B cell (primary cell): ENCODE results near the gene DHDH. TPM values are rescaled to one million over a fixed set of nuclear protein-coding genes. Genes with fewer than 3 reads are reported as not detected.

ENCODE experiments used
- ATAC-seq: fragments of 200-7000 bp; cut with Tn5 transposase; one replicate; pipeline ENCODE4 v1.10.0; 2021; ENCODE audit warnings: low read depth, mild to moderate bottlenecking, moderate number of reproducible peaks, moderate library complexity
- CTCF ChIA-PET: fragments of 350-600 bp; sonication (Branson Sonifier 250); formaldehyde crosslinking; loops from one replicate; lab custom pipeline; 2021; ENCODE audit warnings: antibody characterized with exemption, inconsistent platforms; lab: Charles Lee
- POLR2A ChIA-PET: fragments of 350-600 bp; sonication (Branson Sonifier 250); formaldehyde crosslinking; loops from one replicate; lab custom pipeline; 2021; ENCODE audit warnings: antibody characterized with exemption; lab: Charles Lee
- DNase-seq: peaks from one replicate; pipeline ENCODE4 v3.0.0; 2013
- H2AFZ ChIP-seq: 2 replicates; pipeline ENCODE4 v1.6.1; 2012; ENCODE audit warnings: mild to moderate bottlenecking, low read depth, low read length; ENCODE audit not compliant: insufficient read depth, poor library complexity, severe bottlenecking
- H3K27ac ChIP-seq, 2 donors: 1 replicate in 1 of 2; 2 replicates in 1 of 2; pipeline ENCODE4 v1.5.1; 2012 to 2013; ENCODE audit warnings: low read length in 2 of 2, mild to moderate bottlenecking in 2 of 2, moderate library complexity in 1 of 2
- H3K27me3 ChIP-seq, 4 experiments: fragments of 200-600 bp in 1 of 4; sonication (generic) in 1 of 4; replicated peaks in 1 of 4; 1 replicate in 2 of 4; 2 replicates in 2 of 4; pipeline versions ENCODE4 v1.6.1 to v1.7.0; 2013 to 2016; ENCODE audit warnings: low read length in 3 of 4, mild to moderate bottlenecking in 2 of 4, mixed read lengths in 1 of 4, moderate library complexity in 1 of 4; ENCODE audit not compliant: insufficient read depth in 4 of 4, control insufficient read depth in 3 of 4; ENCODE audit errors: control extremely low read depth in 1 of 4
- H3K36me3 ChIP-seq, 2 experiments: replicated peaks in 1 of 2; 1 replicate in 1 of 2; 2 replicates in 1 of 2; pipeline versions ENCODE4 v1.6.1 to v1.7.1; 2013; ENCODE audit warnings: low read length in 1 of 2; ENCODE audit not compliant: insufficient read depth in 2 of 2, control insufficient read depth in 1 of 2; ENCODE audit errors: control extremely low read depth in 1 of 2, extremely low read depth in 1 of 2
- H3K4me1 ChIP-seq, 2 donors: fragments of 200-600 bp in 1 of 2; sonication (generic) in 1 of 2; 1 replicate in 1 of 2; 2 replicates in 1 of 2; pipeline versions ENCODE4 v1.5.1 to v1.6.1; 2013 to 2017; ENCODE audit warnings: low read length in 2 of 2; ENCODE audit not compliant: control insufficient read depth in 2 of 2, insufficient read depth in 2 of 2
- H3K4me2 ChIP-seq: replicated peaks from 2 replicates; pipeline ENCODE3; 2012; ENCODE audit warnings: mild to moderate bottlenecking, low read depth, low read length; ENCODE audit not compliant: poor library complexity, severe bottlenecking
- H3K4me3 ChIP-seq, 5 experiments: fragments of 200-600 bp in 1 of 5; sonication (generic) in 1 of 5; 1 replicate in 3 of 5; 2 replicates in 2 of 5; pipeline versions ENCODE4 v1.5.1 to v1.7.0; 2011 to 2016; ENCODE audit warnings: low read length in 4 of 5, mild to moderate bottlenecking in 4 of 5, low read depth in 2 of 5, control low read depth in 1 of 5, moderate library complexity in 1 of 5; ENCODE audit not compliant: insufficient read depth in 1 of 5; ENCODE audit errors: control extremely low read depth in 1 of 5, extremely low read depth in 1 of 5
- H3K79me2 ChIP-seq: fragments of 200-600 bp; sonication (generic); one replicate; pipeline ENCODE4 v1.6.0; 2016; ENCODE audit warnings: low read length; ENCODE audit not compliant: control insufficient read depth, insufficient read depth
- H3K9ac ChIP-seq: fragments of 200-600 bp; sonication (generic); 2 replicates; pipeline ENCODE4 v1.6.1; 2017; ENCODE audit warnings: mild to moderate bottlenecking, low read length, moderate library complexity
- H3K9me3 ChIP-seq, 3 donors: one replicate each; pipeline versions ENCODE4 v1.6.1 to v1.7.1; 2013; ENCODE audit warnings: low read length in 2 of 3; ENCODE audit not compliant: control insufficient read depth in 2 of 3, insufficient read depth in 1 of 3; ENCODE audit errors: control extremely low read depth in 1 of 3
- H4K20me1 ChIP-seq: 2 replicates; pipeline ENCODE4 v1.6.0; 2012; ENCODE audit warnings: mild to moderate bottlenecking, low read length; ENCODE audit not compliant: insufficient read depth, control insufficient read depth, poor library complexity, severe bottlenecking
- H3K27ac Mint-ChIP-seq: one replicate; pipeline ENCODE4 v1.8.0; 2021; ENCODE audit warnings: mixed read lengths
- H3K27me3 Mint-ChIP-seq: one replicate; pipeline ENCODE4 v1.8.0; 2021; ENCODE audit warnings: mixed read lengths
- H3K4me1 Mint-ChIP-seq: one replicate; pipeline ENCODE4 v1.8.0; 2021; ENCODE audit warnings: mixed read lengths
- H3K4me3 Mint-ChIP-seq: one replicate; pipeline ENCODE4 v1.8.0; 2021; ENCODE audit warnings: mixed read lengths
- H3K9me3 Mint-ChIP-seq: one replicate; pipeline ENCODE4 v1.8.0; 2022; ENCODE audit warnings: mixed read lengths; ENCODE audit not compliant: insufficient read depth
- EZH2 ChIP-seq: IDR thresholded peaks from 2 replicates; pipeline ENCODE4 v1.6.1; 2012; ENCODE audit warnings: borderline replicate concordance, low read depth, mild to moderate bottlenecking, moderate library complexity, low read length; ENCODE audit not compliant: insufficient read depth, poor library complexity, severe bottlenecking
- WGBS: methylation state at CpG from one replicate; pipeline ENCODE4 v1.1.5; 2013; ENCODE audit warnings: missing lambda C conversion rate; ENCODE audit not compliant: insufficient coverage; 5-methylcytosine and 5-hydroxymethylcytosine counted together
- intact Hi-C: fragments of 100-400 bp; cut with micrococcal nuclease; formaldehyde crosslinking; loops from one replicate; pipeline ENCODE4 v1.10.0; 2022
- polyA plus RNA-seq: library from polyadenylated mRNA; depleted of rRNA; stranded (reverse); fragments of >200 nt; gene quantifications from 2 replicates; pipeline ENCODE4 v1.2.3, GENCODE V29; 2012
- total RNA-seq, 2 donors: library from RNA; stranded (reverse); fragments of 120-200 nt in 1 of 2; gene quantifications; 1 replicate in 1 of 2; 2 replicates in 1 of 2; pipeline versions ENCODE4 v1.2.3 to v1.2.4, GENCODE V29; 2013 to 2022
- TF ChIP-seq, protein P1 (sequence below): fragments of 200-600 bp; IDR thresholded peaks from one replicate; pipeline ENCODE4 v1.8.0; 2022; ENCODE audit warnings: antibody characterized with exemption, mild to moderate bottlenecking

DHDH gene
- total and polyA plus RNA-seq, 2 donors (not counting 1 experiment from before 2014, with no cell fraction given) = 0.64 to 0.82 TPM

- H3K27me3 Mint-ChIP-seq = no peaks in the 10 kb centered on the region
- DNase-seq = no peak
- ChIA-PET CTCF (interaction anchor here (0.7 to 2.7 kb wide), 6 partner anchors 11 to 553 kb away, joined by 3 to 14 read pairs (median 4); partner anchors contain the start of gene FTL), POLR2A (interaction anchor here (0.6 to 1.0 kb wide), 11 partner anchors 8 to 1463 kb away, joined by 3 to 8 read pairs (median 4); partner anchors contain the start of genes FTL, GYS1, NUCB1 and RUVBL2)
- Histone ChIP-seq H3K4me3 (peak overlapping the region; percentile 41 to 99 (median 87)), H3K36me3 (peaks cover 1 to 3% of the 10 kb centered on the region in 2 experiments), H3K27ac (peak overlapping the region in 1 of 2 donors; percentile 89), H3K27me3 (no peaks in the 10 kb centered on the region), H4K20me1 (no peaks in the 10 kb centered on the region), H3K4me2 (peak overlapping the region; percentile 94), H3K4me1 (peaks cover 6 to 16% of the 10 kb centered on the region in 2 donors), H3K9me3 (no peaks in the 10 kb centered on the region), H2AFZ (peak overlapping the region; percentile 86), H3K9ac (peak overlapping the region; percentile 90), H3K79me2 (peaks cover 23% of the 10 kb centered on the region)
- H3K4me1 Mint-ChIP-seq = peaks cover 20% of the 10 kb centered on the region
- no peak for ATAC-seq
- TF ChIP-seq, protein P1, sequence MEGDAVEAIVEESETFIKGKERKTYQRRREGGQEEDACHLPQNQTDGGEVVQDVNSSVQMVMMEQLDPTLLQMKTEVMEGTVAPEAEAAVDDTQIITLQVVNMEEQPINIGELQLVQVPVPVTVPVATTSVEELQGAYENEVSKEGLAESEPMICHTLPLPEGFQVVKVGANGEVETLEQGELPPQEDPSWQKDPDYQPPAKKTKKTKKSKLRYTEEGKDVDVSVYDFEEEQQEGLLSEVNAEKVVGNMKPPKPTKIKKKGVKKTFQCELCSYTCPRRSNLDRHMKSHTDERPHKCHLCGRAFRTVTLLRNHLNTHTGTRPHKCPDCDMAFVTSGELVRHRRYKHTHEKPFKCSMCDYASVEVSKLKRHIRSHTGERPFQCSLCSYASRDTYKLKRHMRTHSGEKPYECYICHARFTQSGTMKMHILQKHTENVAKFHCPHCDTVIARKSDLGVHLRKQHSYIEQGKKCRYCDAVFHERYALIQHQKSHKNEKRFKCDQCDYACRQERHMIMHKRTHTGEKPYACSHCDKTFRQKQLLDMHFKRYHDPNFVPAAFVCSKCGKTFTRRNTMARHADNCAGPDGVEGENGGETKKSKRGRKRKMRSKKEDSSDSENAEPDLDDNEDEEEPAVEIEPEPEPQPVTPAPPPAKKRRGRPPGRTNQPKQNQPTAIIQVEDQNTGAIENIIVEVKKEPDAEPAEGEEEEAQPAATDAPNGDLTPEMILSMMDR = no peak
- no peak for TF ChIP-seq EZH2
- intact Hi-C loops = loop anchor here (1.0 kb wide), 4 partner anchors 11 to 82 kb away; partner anchors contain the start of genes DHDH, FTL, NUCB1 and PPP1R15A
- H3K27ac Mint-ChIP-seq = peak overlapping the region; percentile 92
- peak overlapping the region; percentile 85 for H3K4me3 Mint-ChIP-seq
- WGBS = 73% methylated on average over 7 of the region's 11 CpGs
- H3K9me3 Mint-ChIP-seq = no peaks in the 10 kb centered on the region
These were observed 20.6 kb downstream of the DHDH start for GRCh38 chr19:48953990-48954594.
